NB4 (cell line): ENCODE data around the gene RPRML.

Experiments used
- CTCF ChIP-seq: IDR thresholded peaks from one replicate; pipeline ENCODE4 v1.5.1; 2012; ENCODE audit warnings: low read depth, low read length
- MYC ChIP-seq: IDR thresholded peaks from 2 replicates; pipeline ENCODE4 v1.6.1; 2011; ENCODE audit warnings: low read depth, low read length

GRCh38 chr17:46976626-46977270 is 2.3 kb downstream of the RPRML start:
- peak; percentile 3 for TF ChIP-seq CTCF
- no peak for TF ChIP-seq MYC
